ENCODE data around the gene SLC1A3.

Gene SLC1A3

GRCh38 chr5:36710039-36710438, 103.6 kb downstream of the SLC1A3 start:
- no peaks in the 10 kb centered on the region for H3K9me3 ChIP-seq (ENCODE audit: insufficient read depth, low read length)
- H3K27me3 ChIP-seq (ENCODE audit: low read depth, low read length): no peaks in the 10 kb centered on the region
- H3K27ac ChIP-seq (ENCODE audit: low read length): no peak overlapping the region
- H3K79me2 ChIP-seq (ENCODE audit: low read length): no peaks in the 10 kb centered on the region; the same call in 1 of the 2 replicates
- H3K4me3 ChIP-seq (ENCODE audit: low read length): no peak overlapping the region
- TF ChIP-seq CTCF (IDR thresholded peaks at IDR 0.05; ENCODE audit: low read depth, low read length) (no peak), EZH2phosphoT487 (IDR thresholded peaks at IDR 0.05; ENCODE audit: low read depth) (no peak)
- peaks cover 9% of the 10 kb centered on the region for H3K36me3 ChIP-seq (replicated peaks; ENCODE audit: low read depth, low read length)
- H4K20me1 ChIP-seq (ENCODE audit: insufficient read depth, low read length): peaks cover 12% of the 10 kb centered on the region; the same call in 1 of the 2 replicates
- H2AFZ ChIP-seq (ENCODE audit: low read depth, low read length): no peak overlapping the region
- no peak overlapping the region for H3K9ac ChIP-seq (ENCODE audit: low read length)
- peaks cover 15% of the 10 kb centered on the region for H3K4me1 ChIP-seq (ENCODE audit: low read length)
- H3K4me2 ChIP-seq (ENCODE audit: low read length): no peak overlapping the region

GRCh38 chr5:36712706-36713105, 106.3 kb downstream of the SLC1A3 start:
- Histone ChIP-seq H3K4me2 (ENCODE audit: low read length) (no peak overlapping the region), H3K4me3 (ENCODE audit: low read length) (no peak overlapping the region), H3K9ac (ENCODE audit: low read length) (no peak overlapping the region), H3K4me1 (ENCODE audit: low read length) (peaks cover 15% of the 10 kb centered on the region), H4K20me1 (ENCODE audit: insufficient read depth, low read length) (peaks cover 12% of the 10 kb centered on the region; the same call in 1 of the 2 replicates), H3K27me3 (ENCODE audit: low read depth, low read length) (no peaks in the 10 kb centered on the region), H3K36me3 (replicated peaks; ENCODE audit: low read depth, low read length) (peaks cover 5% of the 10 kb centered on the region), H3K79me2 (ENCODE audit: low read length) (no peaks in the 10 kb centered on the region; the same call in 1 of the 2 replicates), H3K9me3 (ENCODE audit: insufficient read depth, low read length) (no peaks in the 10 kb centered on the region), H3K27ac (ENCODE audit: low read length) (no peak overlapping the region), H2AFZ (ENCODE audit: low read depth, low read length) (no peak overlapping the region)
- TF ChIP-seq EZH2phosphoT487 (IDR thresholded peaks at IDR 0.05; ENCODE audit: low read depth) (no peak), CTCF (IDR thresholded peaks at IDR 0.05; ENCODE audit: low read depth, low read length) (no peak)

- peaks cover 12% of the 10 kb centered on the region; the same call in 1 of the 2 replicates for H4K20me1 ChIP-seq (ENCODE audit: insufficient read depth, low read length)
- H3K9me3 ChIP-seq (ENCODE audit: insufficient read depth, low read length): no peaks in the 10 kb centered on the region
- no peak overlapping the region for H3K4me3 ChIP-seq (ENCODE audit: low read length)
- H3K79me2 ChIP-seq (ENCODE audit: low read length): no peaks in the 10 kb centered on the region; the same call in 1 of the 2 replicates
- H3K36me3 ChIP-seq (replicated peaks; ENCODE audit: low read depth, low read length): peaks cover 2% of the 10 kb centered on the region
- no peak overlapping the region for H2AFZ ChIP-seq (ENCODE audit: low read depth, low read length)
- no peak overlapping the region for H3K27ac ChIP-seq (ENCODE audit: low read length)
- no peak overlapping the region for H3K9ac ChIP-seq (ENCODE audit: low read length)
- peak overlapping the region; percentile 26 for H3K4me2 ChIP-seq (ENCODE audit: low read length)
- TF ChIP-seq CTCF (IDR thresholded peaks at IDR 0.05; ENCODE audit: low read depth, low read length) (no peak), EZH2phosphoT487 (IDR thresholded peaks at IDR 0.05; ENCODE audit: low read depth) (no peak)
- no peaks in the 10 kb centered on the region for H3K27me3 ChIP-seq (ENCODE audit: low read depth, low read length)
- H3K4me1 ChIP-seq (ENCODE audit: low read length): peaks cover 15% of the 10 kb centered on the region
These were observed 107.1 kb downstream of the SLC1A3 start for GRCh38 chr5:36713541-36713940.

GRCh38 chr5:36717131-36717695, 110.8 kb downstream of the SLC1A3 start:
- Histone ChIP-seq H3K9me3 (ENCODE audit: insufficient read depth, low read length) (no peaks in the 10 kb centered on the region), H2AFZ (ENCODE audit: low read depth, low read length) (no peak overlapping the region), H3K27me3 (ENCODE audit: low read depth, low read length) (no peaks in the 10 kb centered on the region), H3K4me2 (ENCODE audit: low read length) (no peak overlapping the region), H3K27ac (ENCODE audit: low read length) (no peak overlapping the region), H3K4me3 (ENCODE audit: low read length) (no peak overlapping the region), H3K79me2 (ENCODE audit: low read length) (peaks cover 7% of the 10 kb centered on the region), H4K20me1 (ENCODE audit: insufficient read depth, low read length) (peaks cover 12% of the 10 kb centered on the region; the same call in 1 of the 2 replicates), H3K36me3 (replicated peaks; ENCODE audit: low read depth, low read length) (peaks cover 4% of the 10 kb centered on the region), H3K4me1 (ENCODE audit: low read length) (peaks cover 36% of the 10 kb centered on the region), H3K9ac (ENCODE audit: low read length) (no peak overlapping the region)
- TF ChIP-seq CTCF (IDR thresholded peaks at IDR 0.05; ENCODE audit: low read depth, low read length) (no peak), EZH2phosphoT487 (IDR thresholded peaks at IDR 0.05; ENCODE audit: low read depth) (no peak)

Measured in OCI-LY3 (cell line).